ENCODE data around the gene ZSWIM6. TPM values are rescaled to one million over a fixed set of nuclear protein-coding genes. Genes with fewer than 3 reads are reported as not detected.

The ZSWIM6 gene
- total RNA-seq, 1 experiment from 2014 or later: 1.8 TPM

GRCh38 chr5:61482980-61483379 is 150.9 kb downstream of the ZSWIM6 start:
- in situ Hi-C loops (cut with HindIII; ENCODE audit: low pct_unique_long_range_greater_than_20kb, low sequenced_read_pairs): no loop called here

DNA sequence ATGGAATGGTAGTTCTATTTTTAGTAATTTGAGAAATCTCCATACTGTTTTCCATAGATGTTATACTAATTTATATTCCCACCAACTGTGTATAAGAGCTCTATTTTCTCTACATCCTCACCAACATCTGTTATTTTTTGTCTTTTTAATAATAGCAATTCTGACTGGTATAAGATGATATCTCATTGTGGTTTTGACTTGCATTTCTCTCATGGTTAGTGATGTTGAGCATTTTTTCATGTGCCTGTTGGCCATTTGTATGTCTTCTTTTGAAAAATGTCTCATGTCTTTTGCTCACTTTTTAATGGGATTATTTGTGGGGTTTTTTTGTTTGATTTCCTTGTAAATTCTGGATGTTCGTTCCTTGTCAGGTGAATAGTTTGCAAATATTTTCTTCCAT is 154.4 kb downstream of the ZSWIM6 start:
- DNase-seq (ENCODE audit: low read depth): no peak
- in situ Hi-C loops (cut with HindIII; ENCODE audit: low pct_unique_long_range_greater_than_20kb, low sequenced_read_pairs): no loop called here

More at GRCh38 chr5:61482980-61483379, 150.9 kb downstream of the ZSWIM6 start:
- no peak for DNase-seq (ENCODE audit: low read depth)

DNA sequence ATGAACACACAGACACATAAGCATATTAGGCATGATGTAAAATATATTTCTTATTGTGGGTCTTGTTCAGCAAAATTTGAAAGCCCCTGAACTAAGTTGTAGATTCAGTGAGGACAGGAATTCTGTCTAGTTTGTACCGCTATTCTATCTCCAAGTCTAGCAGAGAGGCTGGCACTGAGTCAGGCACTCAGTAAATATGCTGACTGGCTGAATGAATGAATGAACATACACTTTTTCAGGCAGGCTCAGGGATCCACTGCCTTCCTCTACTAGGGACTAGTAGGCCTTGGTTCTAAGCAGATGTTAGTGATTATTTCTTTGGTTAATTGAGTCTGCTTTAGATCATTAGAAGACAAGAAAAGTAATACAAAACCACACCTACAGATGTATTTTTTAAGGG is 157.5 kb downstream of the ZSWIM6 start:
- in situ Hi-C loops (cut with HindIII; ENCODE audit: low pct_unique_long_range_greater_than_20kb, low sequenced_read_pairs): no loop called here
- DNase-seq (ENCODE audit: low read depth): no peak

- DNase-seq (ENCODE audit: low read depth): no peak
- in situ Hi-C loops (cut with HindIII; ENCODE audit: low pct_unique_long_range_greater_than_20kb, low sequenced_read_pairs): no loop called here
Observed at GRCh38 chr5:61491861-61492260, 159.8 kb downstream of the ZSWIM6 start.

GRCh38 chr5:61493973-61494372 is 161.9 kb downstream of the ZSWIM6 start:
- no peak for DNase-seq (ENCODE audit: low read depth)
- in situ Hi-C loops (cut with HindIII; ENCODE audit: low pct_unique_long_range_greater_than_20kb, low sequenced_read_pairs): no loop called here

DNA sequence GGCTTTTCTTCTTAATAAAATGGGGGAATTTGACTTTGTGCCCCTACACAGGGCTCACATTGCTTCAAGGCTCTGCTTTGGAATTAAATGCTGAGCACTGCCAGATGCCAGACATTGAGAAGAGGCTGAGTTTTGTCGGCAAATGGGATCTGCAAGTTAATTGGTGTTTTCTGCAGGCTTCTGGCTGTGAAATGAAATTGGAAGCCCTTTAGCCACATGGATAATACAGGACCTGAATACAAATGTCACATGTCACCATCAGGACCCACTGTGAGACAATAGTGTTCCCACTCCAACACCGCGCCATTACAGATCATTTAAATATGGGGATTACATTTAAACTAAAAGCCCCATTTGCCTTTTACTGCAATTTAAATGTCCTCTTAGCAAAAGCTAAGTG is 164.4 kb downstream of the ZSWIM6 start:
- in situ Hi-C loops (cut with HindIII; ENCODE audit: low pct_unique_long_range_greater_than_20kb, low sequenced_read_pairs): no loop called here
- no peak for DNase-seq (ENCODE audit: low read depth)

GRCh38 chr5:61496860-61497259 is 164.8 kb downstream of the ZSWIM6 start:
- no peak for DNase-seq (ENCODE audit: low read depth)
- in situ Hi-C loops (cut with HindIII; ENCODE audit: low pct_unique_long_range_greater_than_20kb, low sequenced_read_pairs): no loop called here

DNA sequence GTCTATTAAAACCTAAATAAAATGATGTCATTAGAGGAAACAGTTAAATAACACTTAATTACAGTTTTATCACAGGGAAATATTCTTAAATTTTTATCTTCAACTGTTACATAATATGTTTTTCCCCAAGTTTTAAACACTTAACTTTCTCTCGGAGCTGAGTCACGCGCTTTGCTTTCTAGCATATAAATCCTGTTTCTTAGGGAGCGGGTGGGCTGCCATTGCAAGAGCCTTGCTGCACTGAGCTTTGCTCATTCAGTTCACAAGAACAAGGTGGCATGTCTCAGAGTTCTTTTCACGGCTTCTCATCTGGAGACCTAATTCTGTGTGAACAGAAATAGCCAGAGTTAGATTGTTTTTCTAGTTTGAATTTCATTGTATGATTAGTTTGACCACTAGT is 166.1 kb downstream of the ZSWIM6 start:
- DNase-seq (ENCODE audit: low read depth): no peak
- in situ Hi-C loops (cut with HindIII; ENCODE audit: low pct_unique_long_range_greater_than_20kb, low sequenced_read_pairs): no loop called here

DNA sequence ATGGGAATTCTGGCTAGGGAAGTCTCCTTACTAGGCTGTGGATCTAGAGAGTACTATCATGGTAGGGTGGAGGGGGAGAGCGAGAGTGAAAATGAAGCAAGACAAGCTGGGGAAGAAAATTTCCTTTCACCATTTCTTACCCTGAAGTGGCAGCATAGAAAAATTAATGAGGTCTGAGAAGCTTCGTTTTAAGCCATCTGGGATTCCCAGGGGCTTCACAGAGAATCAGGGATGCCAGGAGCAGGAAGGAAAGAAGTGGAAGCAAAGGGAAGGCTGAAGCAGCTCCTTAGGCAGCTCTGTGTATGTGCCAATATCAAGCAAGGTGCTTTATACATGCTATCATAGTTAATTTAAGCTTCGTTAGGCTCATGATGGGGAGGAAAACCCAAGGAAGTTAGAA is 169.9 kb downstream of the ZSWIM6 start:
- in situ Hi-C loops (cut with HindIII; ENCODE audit: low pct_unique_long_range_greater_than_20kb, low sequenced_read_pairs): no loop called here

DNA sequence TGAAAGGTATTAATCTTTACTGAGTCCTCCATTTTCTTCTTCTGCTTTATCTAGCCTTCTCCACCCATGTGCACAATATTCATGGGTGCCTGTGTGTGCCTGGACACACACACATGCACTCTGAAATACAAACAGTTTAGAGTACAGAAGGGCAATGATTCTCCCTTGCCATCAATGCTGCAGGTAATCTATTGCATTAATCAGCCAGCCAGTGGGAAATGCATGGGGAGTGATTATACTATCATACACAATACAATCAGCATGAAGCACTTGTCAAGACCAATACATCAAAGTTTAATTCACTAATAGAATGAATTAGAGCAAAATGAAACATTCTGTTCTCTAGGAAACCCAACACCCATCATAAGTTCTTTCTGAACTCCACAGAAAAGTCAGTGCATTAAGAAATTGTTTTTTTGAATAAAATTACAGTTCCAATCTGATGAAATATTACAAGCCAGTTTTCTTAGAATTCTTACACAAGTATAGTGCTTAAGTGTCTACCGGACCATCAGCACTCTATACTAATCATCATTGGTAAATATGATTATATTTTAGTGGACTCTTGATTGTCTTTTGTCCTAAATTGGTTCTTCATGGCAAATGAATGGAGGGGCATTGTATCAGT is 172.2 kb downstream of the ZSWIM6 start:
- no peak for DNase-seq (ENCODE audit: low read depth)
- in situ Hi-C loops (cut with HindIII; ENCODE audit: low pct_unique_long_range_greater_than_20kb, low sequenced_read_pairs): no loop called here

More for the DNA sequence above, 169.9 kb downstream of the ZSWIM6 start:
- no peak for DNase-seq (ENCODE audit: low read depth)

DNA sequence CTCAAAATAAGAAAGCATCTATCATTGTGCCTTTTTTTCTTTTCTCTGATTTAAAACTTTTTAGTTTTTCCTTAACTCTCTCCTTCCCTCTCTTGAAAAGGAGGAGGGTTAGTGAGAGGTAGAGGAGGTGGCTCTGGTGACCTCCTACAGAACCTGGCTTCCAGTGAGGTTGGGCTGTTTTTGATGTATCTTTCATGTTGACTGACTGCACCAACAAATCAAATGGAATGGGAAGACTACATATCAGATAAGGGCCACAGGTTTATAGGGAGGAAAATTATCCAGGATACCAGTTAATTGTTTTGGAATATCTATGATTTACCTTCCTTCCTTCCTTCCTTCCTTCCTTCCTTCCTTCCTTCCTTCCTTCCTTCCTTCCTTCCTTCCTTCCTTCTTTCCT is 173.2 kb downstream of the ZSWIM6 start:
- no peak for DNase-seq (ENCODE audit: low read depth)
- in situ Hi-C loops (cut with HindIII; ENCODE audit: low pct_unique_long_range_greater_than_20kb, low sequenced_read_pairs): no loop called here

- DNase-seq (ENCODE audit: low read depth): no peak
- in situ Hi-C loops (cut with HindIII; ENCODE audit: low pct_unique_long_range_greater_than_20kb, low sequenced_read_pairs): no loop called here
Observed at GRCh38 chr5:61507232-61507631, 175.2 kb downstream of the ZSWIM6 start.

DNA sequence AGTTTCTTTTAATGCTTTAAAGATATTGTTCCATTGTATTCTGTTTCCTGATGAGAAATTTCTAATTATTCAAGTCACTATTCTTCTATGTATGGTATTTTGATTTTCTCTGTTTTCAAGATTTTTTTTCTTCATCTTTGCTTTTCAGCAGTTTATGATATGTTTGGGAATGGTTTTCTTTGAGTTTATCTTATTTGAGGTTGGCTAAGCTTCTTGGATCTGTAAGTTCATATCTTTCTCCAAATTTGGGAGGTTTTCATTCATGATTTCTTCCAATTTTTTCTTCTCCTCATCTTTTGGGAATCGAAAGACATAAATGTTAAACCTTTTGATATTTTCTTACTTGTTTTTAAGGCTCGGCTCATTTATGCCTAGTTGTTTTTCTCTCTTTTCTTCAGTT is 184.9 kb downstream of the ZSWIM6 start:
- DNase-seq (ENCODE audit: low read depth): no peak
- in situ Hi-C loops (cut with HindIII; ENCODE audit: low pct_unique_long_range_greater_than_20kb, low sequenced_read_pairs): no loop called here

- in situ Hi-C loops (cut with HindIII; ENCODE audit: low pct_unique_long_range_greater_than_20kb, low sequenced_read_pairs): no loop called here
- DNase-seq (ENCODE audit: low read depth): no peak
Observed at GRCh38 chr5:61519728-61520277, 187.7 kb downstream of the ZSWIM6 start.

DNA sequence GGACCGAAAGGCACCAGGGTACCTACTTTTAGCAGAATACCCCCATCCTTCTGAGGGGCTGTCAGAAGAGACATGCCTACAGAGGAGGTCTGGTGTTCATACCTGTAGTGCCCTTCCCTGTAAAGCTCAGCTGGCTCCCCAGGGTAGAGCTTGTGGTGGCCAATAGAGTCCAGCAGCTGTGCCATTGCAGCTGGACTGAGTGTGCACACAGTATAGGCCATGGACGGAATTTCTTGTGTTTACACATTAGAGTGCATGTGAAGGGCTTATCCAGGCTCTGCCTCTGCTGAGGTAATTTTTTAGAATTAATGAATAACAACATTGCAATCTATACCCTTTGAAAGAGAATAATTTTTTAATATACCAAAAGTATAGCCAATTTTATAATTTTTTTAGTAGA is 191.0 kb downstream of the ZSWIM6 start:
- DNase-seq (ENCODE audit: low read depth): no peak
- in situ Hi-C loops (cut with HindIII; ENCODE audit: low pct_unique_long_range_greater_than_20kb, low sequenced_read_pairs): no loop called here

DNA sequence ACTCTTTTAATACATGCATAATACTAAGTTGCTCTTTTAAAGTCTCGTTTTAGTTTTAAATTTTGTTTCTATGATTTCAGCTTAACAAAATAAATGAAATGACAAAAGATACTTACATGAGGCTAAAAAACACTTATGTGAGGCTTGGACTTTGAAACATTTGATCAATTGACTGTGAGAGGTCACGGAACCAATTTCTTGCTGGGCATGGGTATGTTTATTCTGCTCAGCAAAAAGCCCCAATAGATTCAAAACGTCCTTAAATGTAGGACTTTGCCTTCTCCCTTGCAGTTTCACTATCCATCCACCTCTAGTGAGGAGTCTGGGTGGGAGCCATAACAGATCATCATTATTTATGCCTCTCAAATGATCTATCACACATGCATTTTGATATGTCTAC is 191.9 kb downstream of the ZSWIM6 start:
- in situ Hi-C loops (cut with HindIII; ENCODE audit: low pct_unique_long_range_greater_than_20kb, low sequenced_read_pairs): no loop called here
- DNase-seq (ENCODE audit: low read depth): no peak

DNA sequence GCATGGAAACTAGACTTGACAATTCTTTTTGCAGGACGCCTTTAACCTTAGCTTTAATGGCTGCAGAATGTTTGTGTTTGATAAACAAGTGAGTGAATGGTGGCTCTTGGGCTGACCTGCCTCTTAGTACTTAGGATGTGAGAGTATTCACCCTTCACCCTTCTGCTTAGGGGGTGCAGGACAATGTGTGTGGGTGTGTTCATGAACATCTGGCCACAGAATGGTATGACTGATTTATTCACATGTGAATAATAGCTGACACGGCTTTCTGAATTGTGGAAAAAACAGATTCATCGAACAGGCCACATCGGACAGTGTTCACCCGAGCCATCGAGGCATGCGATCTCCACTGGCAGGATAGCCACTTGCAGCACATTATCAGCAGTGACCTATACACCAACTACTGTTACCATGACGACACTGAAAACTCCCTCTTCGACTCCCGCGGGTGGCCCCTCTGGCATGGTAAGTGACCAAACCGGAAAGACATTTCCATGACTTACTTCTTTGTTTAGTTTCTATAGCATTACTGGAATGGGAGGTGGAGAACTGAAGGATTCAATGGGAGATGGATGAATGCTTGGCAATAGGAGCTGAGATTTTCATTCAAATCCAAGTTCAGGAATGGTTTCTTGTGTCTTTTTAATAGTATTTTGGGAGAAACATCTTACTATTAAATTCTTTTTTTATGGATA is 193.6 kb downstream of the ZSWIM6 start:
- in situ Hi-C loops (cut with HindIII; ENCODE audit: low pct_unique_long_range_greater_than_20kb, low sequenced_read_pairs): no loop called here
- no peak for DNase-seq (ENCODE audit: low read depth)

GRCh38 chr5:61526207-61526519 is 194.1 kb downstream of the ZSWIM6 start:
- no peak for DNase-seq (ENCODE audit: low read depth)
- in situ Hi-C loops (cut with HindIII; ENCODE audit: low pct_unique_long_range_greater_than_20kb, low sequenced_read_pairs): no loop called here

DNA sequence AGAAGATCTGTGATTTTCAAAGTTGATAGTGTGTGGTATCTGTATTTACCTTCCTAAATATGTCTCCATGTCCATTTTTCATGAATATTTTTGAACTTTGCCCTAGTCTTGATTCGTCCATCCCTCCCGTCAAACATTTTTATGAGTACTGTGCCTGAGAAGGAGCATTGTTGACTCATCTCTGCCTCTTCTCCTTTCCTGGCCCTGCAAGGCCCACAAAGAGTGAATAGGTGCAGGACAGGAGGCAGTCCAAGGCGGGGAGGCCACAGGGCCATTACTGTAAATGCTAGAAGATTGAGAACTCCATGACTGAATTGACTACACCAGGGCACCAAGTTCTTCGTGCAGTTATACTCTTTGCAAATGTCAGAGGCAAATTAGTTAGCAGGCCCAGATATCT is 200.9 kb downstream of the ZSWIM6 start:
- no peak for DNase-seq (ENCODE audit: low read depth)
- in situ Hi-C loops (cut with HindIII; ENCODE audit: low pct_unique_long_range_greater_than_20kb, low sequenced_read_pairs): no loop called here
